Suprapubic skin (tissue), 4 donors: ENCODE results near the gene KLF7. TPM values are rescaled to one million over a fixed set of nuclear protein-coding genes. Genes with fewer than 3 reads are reported as not detected.
"Not testable (repeated sequence)": the region's sequence is repeated elsewhere in the genome, so short reads cannot be mapped to it uniquely, and the experiment has no call there.

Experiments used
- DNase-seq, 2 donors: peaks; one replicate each; pipeline ENCODE4 v3.0.0-alpha.2; 2019; ENCODE audit warnings: low spot score in 2 of 2
- H3K27ac ChIP-seq: fragments of 200-600 bp; sonication (generic); one replicate; pipeline ENCODE4 v1.5.1; 2019
- H3K27me3 ChIP-seq: fragments of 200-600 bp; sonication (generic); one replicate; pipeline ENCODE4 v1.5.1; 2019
- H3K36me3 ChIP-seq: fragments of 200-600 bp; sonication (generic); one replicate; pipeline ENCODE4 v1.5.1; 2019
- H3K4me1 ChIP-seq: fragments of 200-600 bp; sonication (generic); one replicate; pipeline ENCODE4 v1.5.1; 2019
- H3K4me3 ChIP-seq: fragments of 200-600 bp; sonication (generic); one replicate; pipeline ENCODE4 v1.5.1; 2019; ENCODE audit warnings: mild to moderate bottlenecking
- H3K9me3 ChIP-seq: fragments of 200-600 bp; sonication (generic); one replicate; pipeline ENCODE4 v1.5.1; 2019
- CTCF ChIP-seq, 2 donors: fragments of 200-600 bp in 1 of 2; fragments of 450-650 bp in 1 of 2; sonication (generic) in 1 of 2; IDR thresholded peaks; one replicate each; pipeline ENCODE4 v1.5.1; 2016 to 2019; ENCODE audit warnings: antibody characterized with exemption in 2 of 2, mild to moderate bottlenecking in 1 of 2, moderate library complexity in 1 of 2
- EP300 ChIP-seq: sonication (generic); formaldehyde crosslinking; IDR thresholded peaks from one replicate; pipeline ENCODE4 v1.6.1; 2017; ENCODE audit warnings: antibody characterized with exemption
- POLR2A ChIP-seq, 2 donors: fragments of 450-650 bp; IDR thresholded peaks; one replicate each; pipeline ENCODE4 v1.6.1; 2017; ENCODE audit warnings: antibody characterized with exemption in 2 of 2, mild to moderate bottlenecking in 2 of 2, moderate library complexity in 2 of 2
- POLR2AphosphoS5 ChIP-seq, 3 donors: sonication (generic); formaldehyde crosslinking; IDR thresholded peaks; one replicate each; pipeline ENCODE4 v1.6.1; 2017; ENCODE audit warnings: antibody characterized with exemption in 3 of 3
- WGBS: methylation state at CpG from one replicate; pipeline ENCODE4 v1.1.5; 2018; 5-methylcytosine and 5-hydroxymethylcytosine counted together
- total RNA-seq, 4 donors: library from RNA; depleted of rRNA; stranded (reverse); fragments of >200 nt; gene quantifications; one replicate each; pipeline ENCODE4 v1.1.0, GENCODE V29; 2016

The KLF7 gene
- total RNA-seq, 4 donors from 2014 or later: 10.0 to 17.4 (median 10.7) TPM

- no peak for DNase-seq
- no peaks in the 10 kb centered on the region for H3K36me3 ChIP-seq
- peaks cover 2% of the 10 kb centered on the region for H3K9me3 ChIP-seq
- H3K27ac ChIP-seq: no peak overlapping the region
- 85% methylated on average over 2 of the region's 2 CpGs for WGBS
- TF ChIP-seq CTCF (IDR thresholded peaks at IDR 0.05): no peak
- TF ChIP-seq EP300: no peak
- no peak for TF ChIP-seq POLR2A (IDR thresholded peaks at IDR 0.05)
- TF ChIP-seq POLR2AphosphoS5 (IDR thresholded peaks at IDR 0.05): no peak
- no peak overlapping the region for H3K4me3 ChIP-seq
- peaks cover 13% of the 10 kb centered on the region for H3K4me1 ChIP-seq
- no peaks in the 10 kb centered on the region for H3K27me3 ChIP-seq
These were observed 127.4 kb downstream of the KLF7 start for GRCh38 chr2:207038299-207038698.

- no peaks in the 10 kb centered on the region for H3K27me3 ChIP-seq
- TF ChIP-seq EP300 (no peak), POLR2A (IDR thresholded peaks at IDR 0.05) (no peak)
- peaks cover 13% of the 10 kb centered on the region for H3K4me1 ChIP-seq
- 61% methylated on average over 7 of the region's 7 CpGs for whole genome bisulfite sequencing
- peaks cover 6% of the 10 kb centered on the region for H3K9me3 ChIP-seq
- no peak for DNase-seq
- H3K4me3 ChIP-seq: no peak overlapping the region
- no peaks in the 10 kb centered on the region for H3K36me3 ChIP-seq
- no peak overlapping the region for H3K27ac ChIP-seq
These were observed 127.9 kb downstream of the KLF7 start for GRCh38 chr2:207037896-207038295.

GRCh38 chr2:207037023-207037422 lies 128.7 kb downstream of the KLF7 start:
- H3K27ac ChIP-seq, H3K9me3 ChIP-seq, H3K4me3 ChIP-seq, DNase-seq, H3K27me3 ChIP-seq, H3K36me3 ChIP-seq: not testable (repeated sequence)
- 28% methylated on average over 3 of the region's 8 CpGs for WGBS
- peaks cover 13% of the 10 kb centered on the region for H3K4me1 ChIP-seq

- Histone ChIP-seq H3K9me3 (peaks cover 7% of the 10 kb centered on the region), H3K4me1 (peaks cover 10% of the 10 kb centered on the region), H3K27ac (no peak overlapping the region), H3K4me3 (no peak overlapping the region), H3K27me3 (no peaks in the 10 kb centered on the region), H3K36me3 (no peaks in the 10 kb centered on the region)
- no peak for DNase-seq
- no peak for TF ChIP-seq POLR2AphosphoS5 (IDR thresholded peaks at IDR 0.05)
- TF ChIP-seq POLR2A (IDR thresholded peaks at IDR 0.05): no peak
- no peak for TF ChIP-seq CTCF (IDR thresholded peaks at IDR 0.05)
- no peak for TF ChIP-seq EP300
- 47% methylated on average over 2 of the region's 2 CpGs for WGBS
These were observed 129.9 kb downstream of the KLF7 start for GRCh38 chr2:207035875-207036274.

GRCh38 chr2:207032490-207032889 lies 133.3 kb downstream of the KLF7 start:
- TF ChIP-seq POLR2A (IDR thresholded peaks at IDR 0.05): no peak
- no peak for TF ChIP-seq POLR2AphosphoS5 (IDR thresholded peaks at IDR 0.05)
- TF ChIP-seq CTCF (IDR thresholded peaks at IDR 0.05): no peak
- no peak for TF ChIP-seq EP300
- H3K27me3 ChIP-seq: no peaks in the 10 kb centered on the region
- 88% methylated on average over 2 of the region's 2 CpGs for WGBS
- H3K27ac ChIP-seq: no peak overlapping the region
- H3K4me3 ChIP-seq: no peak overlapping the region
- no peaks in the 10 kb centered on the region for H3K36me3 ChIP-seq
- DNase-seq: no peak
- peaks cover 7% of the 10 kb centered on the region for H3K9me3 ChIP-seq
- no peaks in the 10 kb centered on the region for H3K4me1 ChIP-seq

Other genes starting within 250 kb of the KLF7 start
- under 1 TPM in 1 of 4 donors, not detected in 3; 0.89 TPM for gene CPO, start 226.4 kb downstream of the KLF7 start, total RNA-seq